Gastrocnemius medialis (tissue), 4 donors: ENCODE results near the gene PRELID3B.

Source experiments
- POLR2A ChIP-seq, 2 donors: fragments of 450-650 bp; IDR thresholded peaks; one replicate each; pipeline ENCODE4 v1.6.1; 2017; ENCODE audit warnings: antibody characterized with exemption in 2 of 2, mild to moderate bottlenecking in 2 of 2, moderate library complexity in 2 of 2
- TF ChIP-seq, protein P1 (sequence below), 5 experiments: fragments of 450-650 bp in 3 of 5; fragments of 200-600 bp in 2 of 5; sonication (generic) in 2 of 5; IDR thresholded peaks in 4 of 5; conservative IDR thresholded peaks in 1 of 5; 1 replicate in 4 of 5; 2 replicates in 1 of 5; pipeline ENCODE4 v1.5.1; 2016 to 2019; ENCODE audit warnings: antibody characterized with exemption in 5 of 5, mild to moderate bottlenecking in 3 of 5, moderate library complexity in 3 of 5

DNA sequence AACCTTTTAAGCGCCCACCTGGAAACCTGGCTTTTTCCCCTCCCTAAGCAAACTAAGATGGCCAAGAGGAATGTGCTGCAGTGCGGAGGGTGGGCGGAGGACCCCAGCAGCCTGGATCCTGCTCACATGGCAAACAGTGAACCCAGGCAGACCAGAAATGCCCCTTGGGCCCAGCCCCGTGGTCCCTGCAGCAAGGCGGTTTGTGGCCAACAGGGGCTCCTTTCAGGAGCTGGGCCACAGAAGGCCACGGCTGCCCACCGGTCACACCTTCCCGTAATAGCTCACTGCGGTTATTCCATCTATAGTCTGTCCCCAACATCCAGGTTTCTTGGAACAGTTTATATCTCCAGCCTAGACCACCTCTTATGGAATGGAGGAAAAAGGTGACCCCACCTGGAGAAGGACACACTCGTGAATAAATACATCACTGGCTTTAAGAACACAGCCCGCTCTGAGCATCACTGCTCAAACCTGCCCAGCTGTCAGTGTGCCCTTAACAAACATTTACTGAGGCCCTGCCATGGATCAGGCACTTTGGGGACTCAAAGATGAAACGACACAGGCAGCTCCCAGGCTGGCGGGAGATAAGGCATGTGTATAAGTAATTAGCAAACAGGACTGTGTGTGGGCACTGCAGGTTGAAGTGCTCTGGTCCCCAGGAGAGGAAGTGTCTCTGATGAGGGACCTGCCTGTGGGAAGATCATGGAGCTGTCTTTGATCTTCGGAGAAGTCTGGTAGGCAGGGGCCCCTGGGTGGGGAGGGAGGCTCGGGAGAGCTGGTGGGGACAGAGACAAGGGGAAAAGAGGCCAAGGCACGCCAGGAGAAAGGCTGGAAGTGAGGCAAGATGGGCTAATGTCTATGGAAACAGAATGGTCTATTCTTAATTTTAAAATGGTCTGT lies 26.5 kb downstream of the PRELID3B start:
- TF ChIP-seq, protein P1, sequence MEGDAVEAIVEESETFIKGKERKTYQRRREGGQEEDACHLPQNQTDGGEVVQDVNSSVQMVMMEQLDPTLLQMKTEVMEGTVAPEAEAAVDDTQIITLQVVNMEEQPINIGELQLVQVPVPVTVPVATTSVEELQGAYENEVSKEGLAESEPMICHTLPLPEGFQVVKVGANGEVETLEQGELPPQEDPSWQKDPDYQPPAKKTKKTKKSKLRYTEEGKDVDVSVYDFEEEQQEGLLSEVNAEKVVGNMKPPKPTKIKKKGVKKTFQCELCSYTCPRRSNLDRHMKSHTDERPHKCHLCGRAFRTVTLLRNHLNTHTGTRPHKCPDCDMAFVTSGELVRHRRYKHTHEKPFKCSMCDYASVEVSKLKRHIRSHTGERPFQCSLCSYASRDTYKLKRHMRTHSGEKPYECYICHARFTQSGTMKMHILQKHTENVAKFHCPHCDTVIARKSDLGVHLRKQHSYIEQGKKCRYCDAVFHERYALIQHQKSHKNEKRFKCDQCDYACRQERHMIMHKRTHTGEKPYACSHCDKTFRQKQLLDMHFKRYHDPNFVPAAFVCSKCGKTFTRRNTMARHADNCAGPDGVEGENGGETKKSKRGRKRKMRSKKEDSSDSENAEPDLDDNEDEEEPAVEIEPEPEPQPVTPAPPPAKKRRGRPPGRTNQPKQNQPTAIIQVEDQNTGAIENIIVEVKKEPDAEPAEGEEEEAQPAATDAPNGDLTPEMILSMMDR (IDR thresholded peaks at IDR 0.05 in 4 of 5, conservative IDR thresholded peaks at IDR 0.05 in 1 of 5), result no peak
- TF ChIP-seq POLR2A (IDR thresholded peaks at IDR 0.05), result no peak
